K562 (cell line): Measurements from ENCODE around the gene CMTM4. TPM values are rescaled to one million over a fixed set of nuclear protein-coding genes. Genes with fewer than 3 reads are reported as not detected.
A peak's percentile ranks its signal among the peaks of the same experiment; 100 is the strongest.

Experiments used
- CBX3 ChIP-seq, 2 experiments: IDR thresholded peaks; 1 replicate in 1 of 2; 2 replicates in 1 of 2; pipeline ENCODE4 v1.6.1; 2012; ENCODE audit warnings: inconsistent platforms in 2 of 2, low read length in 2 of 2, borderline replicate concordance in 1 of 2, control low read depth in 1 of 2
- ETV6 ChIP-seq, 3 experiments: fragments of 150-350 bp in 1 of 3; sonication (generic) in 1 of 3; formaldehyde crosslinking in 1 of 3; IDR thresholded peaks; 2 replicates each; pipeline versions ENCODE4 v1.6.1 to v1.8.0; 2014 to 2022; ENCODE audit warnings: borderline replicate concordance in 2 of 3, low read depth in 2 of 3, antibody characterized with exemption in 1 of 3, low read length in 1 of 3, mild to moderate bottlenecking in 1 of 3, missing genetic modification reagents in 1 of 3
- FOS ChIP-seq: IDR thresholded peaks from 3 replicates; pipeline ENCODE4 v1.6.1; 2011; ENCODE audit not compliant: insufficient read length; ENCODE audit errors: extremely low read depth
- FOXA1 ChIP-seq: fragments of 450-650 bp; IDR thresholded peaks from 2 replicates; pipeline ENCODE4 v1.6.1; 2016; ENCODE audit warnings: mild to moderate bottlenecking, borderline replicate concordance
- GABPA ChIP-seq: fragments of 200-800 bp; sonication (Bioruptor generic); conservative IDR thresholded peaks from 2 replicates; pipeline ENCODE4 v1.6.1; 2016; ENCODE audit warnings: low read depth, missing genetic modification characterization, missing compliant biosample characterization
- HDAC2 ChIP-seq: fragments of 450-650 bp; IDR thresholded peaks from 2 replicates; pipeline ENCODE4 v1.6.1; 2016; ENCODE audit warnings: mild to moderate bottlenecking
- IRF2 ChIP-seq: sonication (generic); formaldehyde crosslinking; IDR thresholded peaks from 2 replicates; pipeline ENCODE4 v1.8.1; 2022; ENCODE audit warnings: mild to moderate bottlenecking, missing genetic modification reagents
- KDM1A ChIP-seq, 2 experiments: fragments of 450-650 bp; IDR thresholded peaks; 2 replicates each; pipeline ENCODE4 v1.6.1; 2016; ENCODE audit warnings: mild to moderate bottlenecking in 2 of 2
- MYNN ChIP-seq, 2 experiments: sonication (generic); formaldehyde crosslinking in 1 of 2; IDR thresholded peaks; 2 replicates each; pipeline versions ENCODE4 v1.5.0 to v1.6.1; 2016 to 2020; ENCODE audit warnings: antibody characterized with exemption in 1 of 2, missing genetic modification reagents in 1 of 2
- SREBF1 ChIP-seq: fragments of 150-350 bp; IDR thresholded peaks from 2 replicates; pipeline ENCODE4 v1.6.1; 2014; ENCODE audit warnings: antibody characterized with exemption, low read depth, low read length, borderline replicate concordance
- SREBF2 ChIP-seq: sonication (generic); formaldehyde crosslinking; IDR thresholded peaks from 2 replicates; pipeline ENCODE4 v1.4.0; 2020; ENCODE audit warnings: mild to moderate bottlenecking, missing genetic modification reagents
- ZNF23 ChIP-seq: fragments of 250-450 bp; sonication (Bioruptor Pico); IDR thresholded peaks from 2 replicates; pipeline ENCODE4 v1.4.0; 2020; ENCODE audit warnings: mild to moderate bottlenecking
- ZNF668 ChIP-seq: fragments of 250-450 bp; sonication (Bioruptor Pico); IDR thresholded peaks from 2 replicates; pipeline ENCODE4 v1.8.0; 2022; ENCODE audit warnings: mild to moderate bottlenecking, inconsistent platforms
- polyA plus RNA-seq, 8 experiments: library from polyadenylated mRNA; depleted of rRNA in 4 of 8; stranded (reverse) in 5 of 8; unstranded in 3 of 8; fragments of >200 nt; fragmentation: Nextera tagmentation in 2 of 8; fragmentation: Illumina TruSeq in 1 of 8; extraction: Ambion mirVana in 2 of 8; extraction: Trizol in 1 of 8; gene quantifications; 2 replicates each; pipeline versions ENCODE4 v1.2.1 to v1.2.3, GENCODE V29; 2011 to 2014; ENCODE audit warnings: inconsistent platforms in 1 of 8, missing spikeins in 1 of 8
- total RNA-seq, 7 experiments: library from RNA; depleted of rRNA in 6 of 7; stranded (reverse); fragments of >200 nt in 6 of 7; fragmentation: Illumina TruSeq in 2 of 7; extraction: Trizol in 2 of 7; gene quantifications; 2 replicates each; pipeline versions ENCODE4 v1.2.1 to v1.2.3, GENCODE V29; 2011 to 2021; ENCODE audit warnings: low replicate concordance in 1 of 7
- TF ChIP-seq, protein P1 (sequence below): fragments of 200-400 bp; formaldehyde crosslinking; IDR thresholded peaks from 2 replicates; pipeline ENCODE4 v1.6.1; 2017; ENCODE audit warnings: mild to moderate bottlenecking, low read depth, low read length, moderate library complexity
- TF ChIP-seq, protein P2 (sequence below): fragments of 250-450 bp; sonication (Bioruptor Pico); IDR thresholded peaks from 2 replicates; pipeline ENCODE4 v1.4.0; 2020; ENCODE audit warnings: mild to moderate bottlenecking
- TF ChIP-seq, protein P3 (sequence below), 2 experiments: fragments of 150-350 bp in 1 of 2; IDR thresholded peaks; 2 replicates each; pipeline ENCODE4 v1.6.1; 2012 to 2016; ENCODE audit warnings: low read depth in 2 of 2, low read length in 2 of 2, mild to moderate bottlenecking in 1 of 2, moderate library complexity in 1 of 2

The CMTM4 gene
- total and polyA plus RNA-seq, 9 of the 15 experiments (the other 6 are each of a cell fraction or from before 2014, with no cell fraction given) = 2.0 to 21.3 (median 12.5) TPM

DNA sequence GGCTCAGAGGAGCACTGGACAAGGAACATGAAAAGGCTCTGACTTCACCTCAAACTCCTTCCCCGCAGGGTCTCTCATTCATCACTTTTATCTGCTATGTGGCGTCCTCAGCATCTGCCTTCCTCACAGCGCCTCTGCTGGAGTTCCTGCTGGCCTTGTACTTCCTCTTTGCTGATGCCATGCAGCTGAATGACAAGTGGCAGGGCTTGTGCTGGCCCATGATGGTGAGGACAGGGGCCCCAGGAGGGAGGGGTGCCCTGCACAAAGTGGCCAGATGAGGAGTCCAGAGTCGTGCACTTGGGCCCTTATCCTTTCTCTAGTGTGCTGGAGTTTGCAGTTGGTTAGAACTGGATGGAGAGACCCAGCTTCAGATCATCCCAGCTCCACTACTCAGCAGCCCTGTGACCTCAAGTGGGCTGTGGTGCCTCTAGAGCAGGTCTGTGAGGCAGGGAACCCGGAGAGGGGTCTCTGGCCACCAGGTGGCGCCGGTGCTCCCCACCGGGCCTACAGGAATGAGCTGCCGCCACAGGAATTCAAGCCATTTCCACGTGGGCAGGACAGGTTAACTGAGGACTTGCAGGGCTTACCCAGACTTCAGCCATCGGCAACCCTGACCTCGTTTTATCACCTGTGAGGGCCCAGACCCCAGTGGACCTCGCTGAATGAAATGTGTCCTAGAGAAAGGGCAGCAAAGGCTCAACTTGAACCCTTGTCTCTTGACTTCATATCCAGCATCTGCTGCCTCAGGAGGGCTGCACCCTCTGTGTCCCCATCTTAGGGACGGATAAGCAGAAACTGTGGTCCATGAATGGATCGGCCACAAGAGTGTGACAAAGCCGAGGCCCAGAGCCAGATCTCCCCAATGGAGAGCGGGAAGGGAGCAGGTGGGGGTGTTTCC is 88.1 kb downstream of the CMTM4 start (continued):
- TF ChIP-seq FOXA1 = no peak
- no peak for TF ChIP-seq SREBF2 (CRISPR knock-in tag)
- no peak for TF ChIP-seq ZNF668 (CRISPR knock-in tag)
- no peak for TF ChIP-seq FOS
- no peak for TF ChIP-seq KDM1A (IDR thresholded peaks at IDR 0.05)
- TF ChIP-seq MYNN (IDR thresholded peaks at IDR 0.05) = peak; percentile 14; the same call in 1 of the 2 replicates
- TF ChIP-seq MYNN (CRISPR knock-in tag; IDR thresholded peaks at IDR 0.05) = no peak
- no peak for TF ChIP-seq HDAC2
- no peak for TF ChIP-seq GABPA (tag)
- no peak for TF ChIP-seq IRF2 (CRISPR knock-in tag)
- no peak for TF ChIP-seq SREBF1
- TF ChIP-seq, protein P1, sequence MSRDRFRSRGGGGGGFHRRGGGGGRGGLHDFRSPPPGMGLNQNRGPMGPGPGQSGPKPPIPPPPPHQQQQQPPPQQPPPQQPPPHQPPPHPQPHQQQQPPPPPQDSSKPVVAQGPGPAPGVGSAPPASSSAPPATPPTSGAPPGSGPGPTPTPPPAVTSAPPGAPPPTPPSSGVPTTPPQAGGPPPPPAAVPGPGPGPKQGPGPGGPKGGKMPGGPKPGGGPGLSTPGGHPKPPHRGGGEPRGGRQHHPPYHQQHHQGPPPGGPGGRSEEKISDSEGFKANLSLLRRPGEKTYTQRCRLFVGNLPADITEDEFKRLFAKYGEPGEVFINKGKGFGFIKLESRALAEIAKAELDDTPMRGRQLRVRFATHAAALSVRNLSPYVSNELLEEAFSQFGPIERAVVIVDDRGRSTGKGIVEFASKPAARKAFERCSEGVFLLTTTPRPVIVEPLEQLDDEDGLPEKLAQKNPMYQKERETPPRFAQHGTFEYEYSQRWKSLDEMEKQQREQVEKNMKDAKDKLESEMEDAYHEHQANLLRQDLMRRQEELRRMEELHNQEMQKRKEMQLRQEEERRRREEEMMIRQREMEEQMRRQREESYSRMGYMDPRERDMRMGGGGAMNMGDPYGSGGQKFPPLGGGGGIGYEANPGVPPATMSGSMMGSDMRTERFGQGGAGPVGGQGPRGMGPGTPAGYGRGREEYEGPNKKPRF = no peak
- TF ChIP-seq CBX3 (IDR thresholded peaks at IDR 0.05; ENCODE audit: borderline replicate concordance in 1 of 2, low read length in 2 of 2) = peak in 1 of 2 experiments; percentile 75; a peak in 1 of 3 replicates
- no peak for TF ChIP-seq ETV6 (IDR thresholded peaks at IDR 0.05; ENCODE audit: borderline replicate concordance in 1 of 2, low read depth in 2 of 2, low read length in 1 of 2)
- peak; percentile 35; the same call in 1 of the 2 replicates for TF ChIP-seq ETV6 (CRISPR knock-in tag; IDR thresholded peaks at IDR 0.05; ENCODE audit: borderline replicate concordance)
- no peak for TF ChIP-seq ZNF23 (CRISPR knock-in tag)
- TF ChIP-seq, protein P2, sequence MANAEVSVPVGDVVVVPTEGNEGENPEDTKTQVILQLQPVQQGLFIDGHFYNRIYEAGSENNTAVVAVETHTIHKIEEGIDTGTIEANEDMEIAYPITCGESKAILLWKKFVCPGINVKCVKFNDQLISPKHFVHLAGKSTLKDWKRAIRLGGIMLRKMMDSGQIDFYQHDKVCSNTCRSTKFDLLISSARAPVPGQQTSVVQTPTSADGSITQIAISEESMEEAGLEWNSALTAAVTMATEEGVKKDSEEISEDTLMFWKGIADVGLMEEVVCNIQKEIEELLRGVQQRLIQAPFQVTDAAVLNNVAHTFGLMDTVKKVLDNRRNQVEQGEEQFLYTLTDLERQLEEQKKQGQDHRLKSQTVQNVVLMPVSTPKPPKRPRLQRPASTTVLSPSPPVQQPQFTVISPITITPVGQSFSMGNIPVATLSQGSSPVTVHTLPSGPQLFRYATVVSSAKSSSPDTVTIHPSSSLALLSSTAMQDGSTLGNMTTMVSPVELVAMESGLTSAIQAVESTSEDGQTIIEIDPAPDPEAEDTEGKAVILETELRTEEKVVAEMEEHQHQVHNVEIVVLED (CRISPR knock-in tag) = no peak
- TF ChIP-seq, protein P3, sequence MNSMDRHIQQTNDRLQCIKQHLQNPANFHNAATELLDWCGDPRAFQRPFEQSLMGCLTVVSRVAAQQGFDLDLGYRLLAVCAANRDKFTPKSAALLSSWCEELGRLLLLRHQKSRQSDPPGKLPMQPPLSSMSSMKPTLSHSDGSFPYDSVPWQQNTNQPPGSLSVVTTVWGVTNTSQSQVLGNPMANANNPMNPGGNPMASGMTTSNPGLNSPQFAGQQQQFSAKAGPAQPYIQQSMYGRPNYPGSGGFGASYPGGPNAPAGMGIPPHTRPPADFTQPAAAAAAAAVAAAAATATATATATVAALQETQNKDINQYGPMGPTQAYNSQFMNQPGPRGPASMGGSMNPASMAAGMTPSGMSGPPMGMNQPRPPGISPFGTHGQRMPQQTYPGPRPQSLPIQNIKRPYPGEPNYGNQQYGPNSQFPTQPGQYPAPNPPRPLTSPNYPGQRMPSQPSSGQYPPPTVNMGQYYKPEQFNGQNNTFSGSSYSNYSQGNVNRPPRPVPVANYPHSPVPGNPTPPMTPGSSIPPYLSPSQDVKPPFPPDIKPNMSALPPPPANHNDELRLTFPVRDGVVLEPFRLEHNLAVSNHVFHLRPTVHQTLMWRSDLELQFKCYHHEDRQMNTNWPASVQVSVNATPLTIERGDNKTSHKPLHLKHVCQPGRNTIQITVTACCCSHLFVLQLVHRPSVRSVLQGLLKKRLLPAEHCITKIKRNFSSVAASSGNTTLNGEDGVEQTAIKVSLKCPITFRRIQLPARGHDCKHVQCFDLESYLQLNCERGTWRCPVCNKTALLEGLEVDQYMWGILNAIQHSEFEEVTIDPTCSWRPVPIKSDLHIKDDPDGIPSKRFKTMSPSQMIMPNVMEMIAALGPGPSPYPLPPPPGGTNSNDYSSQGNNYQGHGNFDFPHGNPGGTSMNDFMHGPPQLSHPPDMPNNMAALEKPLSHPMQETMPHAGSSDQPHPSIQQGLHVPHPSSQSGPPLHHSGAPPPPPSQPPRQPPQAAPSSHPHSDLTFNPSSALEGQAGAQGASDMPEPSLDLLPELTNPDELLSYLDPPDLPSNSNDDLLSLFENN (IDR thresholded peaks at IDR 0.05; ENCODE audit: low read depth in 2 of 2, low read length in 2 of 2) = no peak
